Gastroesophageal sphincter (tissue), 3 donors: ENCODE results near the gene RAMP1.

Experiments
- CTCF ChIP-seq, 4 experiments: fragments of 200-600 bp in 2 of 4; fragments of 450-650 bp in 2 of 4; sonication (generic) in 1 of 4; IDR thresholded peaks; one replicate each; pipeline ENCODE4 v1.5.1; 2017 to 2019; ENCODE audit warnings: antibody characterized with exemption in 4 of 4, mild to moderate bottlenecking in 2 of 4, moderate library complexity in 2 of 4
- POLR2A ChIP-seq, 2 donors: fragments of 450-650 bp; IDR thresholded peaks; one replicate each; pipeline ENCODE4 v1.6.1; 2017; ENCODE audit warnings: antibody characterized with exemption in 2 of 2, mild to moderate bottlenecking in 2 of 2, moderate library complexity in 1 of 2
- POLR2AphosphoS5 ChIP-seq: sonication (generic); formaldehyde crosslinking; IDR thresholded peaks from one replicate; pipeline ENCODE4 v1.6.1; 2017; ENCODE audit warnings: antibody characterized with exemption

DNA sequence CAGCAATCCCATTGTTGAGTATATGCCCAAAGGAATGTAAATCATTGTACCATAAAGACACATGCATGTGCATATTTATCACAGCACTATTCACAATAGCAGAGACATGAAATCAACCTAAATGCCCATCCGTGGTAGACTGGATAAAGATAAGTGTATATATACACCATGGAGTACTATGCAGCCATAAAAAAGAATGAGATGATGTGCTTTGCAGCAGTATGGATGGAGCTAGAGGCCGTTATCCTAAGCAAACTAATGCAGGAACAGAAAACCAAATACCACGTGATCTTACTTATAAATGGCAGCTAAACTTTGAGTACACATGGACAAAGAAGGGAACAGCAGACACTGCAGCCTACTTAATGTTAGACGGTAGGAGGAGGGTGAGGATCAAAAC is 18.4 kb upstream of the RAMP1 start:
- TF ChIP-seq POLR2AphosphoS5 (no peak), POLR2A (IDR thresholded peaks at IDR 0.05) (no peak), CTCF (IDR thresholded peaks at IDR 0.05) (no peak)
